Stimulated activated CD8-positive, alpha-beta memory T cell treated with anti-CD3 and anti-CD28 coated beads, Interleukin-2, amount 100 ng/mL, for 1 hour (primary cell): ENCODE data around the gene NNAT.

Experiments used
- DNase-seq, 2 donors: peaks; one replicate each; pipeline ENCODE4 v3.0.0-alpha.2; 2020; ENCODE audit warnings: low read depth in 2 of 2

Gene NNAT

DNA sequence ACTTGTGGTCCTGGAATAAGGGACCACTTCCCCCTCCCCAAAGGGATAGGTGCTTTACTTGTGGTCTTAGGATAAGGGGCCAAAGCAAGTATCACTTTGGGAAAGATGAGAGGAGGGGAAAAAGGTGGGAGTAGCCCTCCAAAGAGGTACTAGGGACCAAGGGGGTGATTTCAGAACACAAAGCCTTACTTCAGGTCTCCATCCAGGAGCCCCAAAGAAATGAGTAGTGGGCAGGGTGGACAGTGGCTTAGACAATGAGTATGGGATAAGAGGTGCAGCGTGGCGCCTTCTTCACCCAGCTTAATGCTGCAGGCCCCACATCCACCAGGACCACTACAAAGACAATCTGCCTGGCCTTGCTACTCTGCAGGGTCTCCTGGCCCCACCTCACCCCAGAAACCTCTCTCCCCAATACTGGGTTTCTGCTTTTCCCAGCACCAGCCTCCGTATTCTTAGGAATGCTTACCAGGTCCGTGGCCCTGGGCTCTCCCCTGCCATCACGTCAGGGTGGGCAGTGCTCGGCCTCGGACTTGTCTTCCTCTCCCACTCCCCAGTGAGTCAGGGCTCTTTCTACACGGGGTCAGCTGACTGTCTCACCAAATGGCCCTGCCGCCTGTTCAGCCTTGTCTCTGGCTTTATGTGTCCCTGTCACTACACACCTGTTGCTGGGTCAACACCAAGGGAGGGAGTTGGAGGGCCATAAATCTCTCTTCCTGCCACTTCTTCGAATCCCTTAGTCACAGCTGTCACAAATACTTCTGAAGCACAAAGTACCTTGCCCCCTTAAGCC lies 3.1 kb downstream of the NNAT start:
- DNase-seq: no peak

DNA sequence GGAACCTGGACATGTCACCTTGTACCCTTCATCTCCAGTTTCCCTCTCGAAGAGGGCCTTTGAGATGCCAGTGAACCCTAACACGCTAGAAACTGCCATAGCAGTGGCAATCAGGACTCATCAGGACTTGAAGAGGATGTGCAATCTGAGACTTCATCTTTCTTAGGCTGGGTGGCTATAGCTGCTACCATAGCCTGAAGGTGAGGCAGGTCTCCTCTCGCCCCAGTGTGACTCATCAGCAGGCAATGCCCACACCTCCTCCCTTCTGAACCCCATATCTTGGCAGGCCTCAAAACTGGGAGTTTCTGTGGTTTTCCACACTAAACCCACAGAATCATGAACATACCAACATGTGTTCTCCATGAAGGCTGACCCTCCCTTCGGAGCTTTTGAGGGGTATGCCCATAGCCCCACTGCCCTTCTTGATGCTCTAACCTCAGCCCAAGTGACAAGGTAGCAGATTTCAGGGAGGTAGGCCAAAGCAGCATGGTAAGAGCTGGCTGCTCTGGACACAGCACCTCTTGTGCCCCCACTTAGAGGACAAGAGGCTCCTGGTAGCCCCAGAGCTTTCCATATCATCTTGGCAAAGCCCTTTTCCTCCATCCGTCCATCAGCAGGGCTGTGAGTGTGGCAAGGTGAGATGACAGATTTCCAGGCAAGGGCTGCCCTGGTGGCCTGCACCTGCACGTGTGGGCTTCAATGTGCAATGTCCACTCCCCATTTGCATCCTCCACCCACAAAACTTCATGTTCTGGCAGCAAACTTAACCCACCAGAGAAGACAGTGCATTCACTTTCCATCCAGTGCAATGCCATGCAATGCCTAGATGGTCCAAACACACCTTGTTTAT lies 4.0 kb downstream of the NNAT start:
- DNase-seq: no peak

DNA sequence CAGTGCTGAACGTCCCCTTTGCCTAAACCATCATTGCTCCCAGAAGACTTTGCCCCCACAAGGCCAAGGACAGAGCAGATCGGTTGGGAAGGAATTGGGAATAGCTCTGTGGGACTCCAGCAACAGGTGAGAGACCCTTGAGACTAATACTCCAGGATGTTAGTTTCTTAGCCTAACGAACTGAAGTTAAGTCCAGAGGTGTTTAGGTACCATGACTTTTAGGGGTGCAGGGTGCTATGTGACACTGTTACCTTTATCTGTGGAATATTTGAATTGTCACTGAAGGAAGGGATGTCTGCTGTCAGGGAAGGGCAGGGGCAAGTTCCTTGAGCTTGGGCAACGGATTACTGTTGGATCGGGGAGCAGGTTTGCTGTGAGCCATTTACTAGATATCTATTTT lies 4.8 kb downstream of the NNAT start:
- DNase-seq: no peak

GRCh38 chr20:37526238-37526838 lies 5.3 kb downstream of the NNAT start:
- DNase-seq: no peak

GRCh38 chr20:37526839-37527637 lies 6.0 kb downstream of the NNAT start:
- no peak for DNase-seq

GRCh38 chr20:37527638-37528445 lies 6.8 kb downstream of the NNAT start, which contains the start of gene BLCAP:
Gene BLCAP (minus strand): TSS chr20:37527876. CDS start chr20:37519174, 8,702 bp downstream.
- peak; percentile 76 to 84 for DNase-seq

GRCh38 chr20:37528446-37529213 lies 7.6 kb downstream of the NNAT start:
- DNase-seq: no peak

GRCh38 chr20:37529214-37529967 lies 8.3 kb downstream of the NNAT start:
- no peak for DNase-seq

- no peak for DNase-seq
Observed at GRCh38 chr20:37529968-37530600, 9.0 kb downstream of the NNAT start.

DNA sequence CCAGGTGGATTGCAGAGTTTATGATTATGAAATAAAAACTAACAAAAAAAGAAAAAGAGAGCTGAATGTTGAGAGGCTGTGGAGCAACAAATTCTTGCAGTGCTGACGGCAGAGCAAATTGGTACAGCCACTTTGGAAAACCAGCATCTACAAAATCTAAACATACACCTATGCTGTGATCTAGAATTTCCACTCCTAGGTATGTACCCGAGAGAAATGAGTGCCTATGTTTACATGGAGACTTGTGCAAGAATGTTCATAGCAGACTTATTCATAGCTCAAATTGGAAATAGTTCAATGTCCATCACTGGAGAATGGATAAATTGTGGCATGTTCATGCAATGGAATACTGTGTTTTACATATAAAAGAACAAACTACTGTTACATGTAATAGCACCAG lies 9.6 kb downstream of the NNAT start:
- no peak for DNase-seq

DNA sequence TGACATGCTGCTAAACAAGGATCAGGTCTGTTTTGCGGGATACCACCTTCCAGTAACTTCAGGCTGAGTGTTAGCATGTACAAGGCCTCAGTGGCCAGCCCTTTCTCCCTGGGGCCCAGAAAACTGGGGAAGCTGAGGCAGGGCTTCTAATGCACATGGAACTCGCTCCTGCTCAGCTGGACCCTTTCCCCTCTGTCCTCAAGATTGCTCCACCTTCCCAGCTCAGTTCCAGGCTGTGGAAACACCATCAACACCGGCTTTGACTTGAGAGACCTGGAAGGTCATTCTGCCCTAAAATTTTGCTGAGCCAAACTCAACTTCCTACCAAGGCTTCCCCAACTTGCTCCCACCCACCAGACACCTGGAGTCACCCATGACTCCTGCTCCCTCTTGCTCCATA lies 10.8 kb downstream of the NNAT start:
- DNase-seq: no peak

DNA sequence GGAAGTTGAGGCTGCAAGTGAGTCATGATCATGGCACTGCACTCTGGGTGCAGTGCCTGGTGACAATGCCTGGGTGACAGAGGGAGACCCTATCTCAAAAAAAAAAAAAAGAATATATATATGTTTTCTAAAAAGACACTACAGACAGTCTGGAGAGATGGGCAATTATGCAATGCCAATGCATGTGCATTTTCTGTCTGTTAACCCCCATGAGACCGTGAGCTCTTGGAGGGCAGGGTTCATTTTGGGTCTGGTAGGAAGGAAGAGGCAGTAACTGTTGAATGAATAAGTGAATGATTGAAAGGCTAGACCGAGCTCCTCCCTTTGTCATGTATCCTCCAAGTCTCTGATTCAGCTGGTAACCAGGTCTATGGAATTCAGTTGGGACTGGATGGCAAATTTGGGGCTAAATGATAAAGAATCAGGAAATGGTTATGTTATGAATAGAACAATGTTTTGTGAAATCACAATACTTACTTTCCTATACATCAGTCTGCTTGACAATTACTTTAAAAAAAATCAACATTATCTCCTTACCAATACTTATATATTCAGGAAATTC lies 12.2 kb downstream of the NNAT start:
- DNase-seq: no peak

DNA sequence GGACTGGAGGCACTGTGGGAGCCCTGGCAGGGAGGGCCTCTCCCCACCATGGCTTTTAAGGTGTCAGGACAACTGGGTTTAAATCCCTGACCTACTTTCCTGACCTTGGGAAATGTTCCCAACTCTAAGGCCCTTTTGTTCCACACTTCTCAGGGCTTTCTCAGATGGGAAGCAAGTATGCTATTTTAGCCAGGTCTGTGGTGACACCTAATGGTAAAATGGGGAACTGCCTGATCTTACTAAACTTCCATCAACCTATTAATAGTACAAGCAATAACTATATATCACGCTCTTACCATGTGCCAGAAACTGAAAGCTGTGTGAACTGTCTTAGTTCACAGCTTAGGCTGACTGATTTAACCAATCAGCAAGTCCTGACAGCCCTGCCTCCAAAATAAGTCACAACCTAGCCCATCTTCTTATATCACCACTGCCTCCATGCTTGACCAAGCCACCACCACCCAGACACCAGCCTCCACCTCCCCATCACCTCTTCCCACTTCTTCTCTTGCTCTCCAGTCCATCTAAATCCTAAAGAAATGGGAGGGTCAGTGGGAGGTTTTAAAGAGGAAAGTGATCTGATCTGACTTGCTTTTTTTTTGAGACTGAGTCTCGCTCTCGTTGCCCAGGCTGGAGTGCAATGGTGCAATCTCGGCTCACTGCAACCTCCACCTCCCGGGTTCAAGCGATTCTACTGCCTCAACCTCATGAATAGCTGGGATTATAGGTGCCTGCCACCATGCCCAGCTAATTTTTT lies 13.5 kb downstream of the NNAT start:
- no peak for DNase-seq

GRCh38 chr20:37535443-37536132 lies 14.5 kb downstream of the NNAT start:
- no peak for DNase-seq

DNA sequence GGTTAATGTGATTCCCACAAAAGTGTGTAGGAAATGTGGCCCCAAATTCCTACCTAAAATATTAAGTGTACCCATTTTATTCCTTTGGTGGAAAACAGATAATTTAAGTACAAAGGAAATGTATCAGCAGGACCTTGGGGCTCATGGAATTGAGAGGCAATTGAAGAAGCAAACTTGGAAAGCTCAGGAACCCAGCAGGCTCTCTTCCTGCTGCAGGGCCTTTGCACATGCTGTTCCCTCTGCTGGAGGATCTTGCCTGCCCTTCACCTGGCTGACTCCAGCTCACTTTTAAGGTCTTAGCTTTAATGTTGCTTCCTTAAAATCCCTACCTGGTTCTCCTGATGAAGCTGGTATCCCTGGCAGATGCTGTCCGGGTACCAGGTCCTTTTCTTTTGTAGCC lies 16.5 kb downstream of the NNAT start:
- DNase-seq: no peak

DNA sequence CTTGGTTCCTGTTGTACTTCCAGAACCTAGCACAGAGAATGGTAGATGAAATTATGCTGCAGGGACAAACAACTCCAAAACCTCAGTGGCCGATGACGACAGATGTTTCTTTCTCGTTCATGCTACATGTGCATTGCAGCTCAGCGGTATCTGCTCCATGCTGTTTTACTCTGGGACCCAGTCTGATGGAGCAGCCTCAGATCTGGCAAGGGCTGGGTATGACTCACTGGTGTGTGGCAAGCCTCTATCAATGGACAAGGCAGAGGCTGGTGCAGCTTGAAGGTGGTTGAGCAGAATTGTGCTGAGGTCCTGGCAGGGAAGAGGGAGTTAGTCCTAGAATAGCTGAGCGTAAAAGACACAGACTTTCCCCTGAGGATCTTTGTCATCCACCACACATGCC lies 17.0 kb downstream of the NNAT start:
- DNase-seq: no peak

GRCh38 chr20:37539424-37539823 lies 18.4 kb downstream of the NNAT start:
- no peak for DNase-seq
